CD4-positive, alpha-beta T cell treated with Interleukin-15 for 4 hours (primary cell): ENCODE measurements around the gene DAO.

Experiments used
- DNase-seq: peaks from one replicate; pipeline ENCODE4 v3.0.0-alpha.2; 2020; ENCODE audit warnings: low spot score

DAO gene

GRCh38 chr12:108921946-108922345 lies 42.1 kb downstream of the DAO start:
- DNase-seq = no peak

GRCh38 chr12:108922918-108923317 lies 43.0 kb downstream of the DAO start:
- no peak for DNase-seq

- no peak for DNase-seq
Observed at GRCh38 chr12:108928695-108929094, 48.8 kb downstream of the DAO start.

DNA sequence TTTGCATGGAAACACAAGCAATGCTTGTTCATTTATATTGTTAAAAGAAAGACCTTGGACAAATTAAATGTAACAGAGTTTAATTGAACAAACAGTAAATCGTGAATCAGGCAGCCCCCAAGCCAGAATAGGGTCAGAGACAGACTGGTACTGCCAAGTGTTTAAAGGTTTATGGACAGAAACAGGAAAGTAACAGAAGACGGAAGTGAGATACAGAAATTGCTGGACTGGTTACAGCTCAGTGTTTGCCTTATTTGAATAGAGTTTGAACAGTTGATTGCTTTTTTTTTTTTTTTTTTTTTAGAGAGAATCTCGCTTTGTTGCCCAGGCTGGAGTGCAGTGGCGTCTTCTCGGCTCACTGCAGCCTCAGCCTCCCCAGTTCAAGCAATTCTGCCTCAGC lies 50.3 kb downstream of the DAO start:
- DNase-seq = no peak

DNA sequence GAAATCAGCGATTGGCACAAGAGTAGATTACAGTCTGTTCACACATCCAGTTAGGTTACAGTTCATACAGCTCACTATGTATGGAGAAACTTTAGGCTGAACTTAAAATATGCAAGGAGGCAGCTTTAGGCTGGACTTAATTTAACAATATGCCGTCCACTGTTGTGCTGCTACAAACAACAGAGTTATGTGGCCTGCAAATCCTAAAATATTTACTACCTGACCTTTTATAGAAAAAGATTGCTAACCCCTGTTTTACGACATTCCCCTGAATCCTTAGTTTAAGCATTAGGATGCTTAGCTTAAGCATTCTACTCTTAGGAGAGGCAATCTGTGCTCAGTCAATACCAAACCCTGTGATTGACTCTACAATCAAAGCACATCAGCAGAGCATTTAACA lies 50.9 kb downstream of the DAO start:
- no peak for DNase-seq

DNA sequence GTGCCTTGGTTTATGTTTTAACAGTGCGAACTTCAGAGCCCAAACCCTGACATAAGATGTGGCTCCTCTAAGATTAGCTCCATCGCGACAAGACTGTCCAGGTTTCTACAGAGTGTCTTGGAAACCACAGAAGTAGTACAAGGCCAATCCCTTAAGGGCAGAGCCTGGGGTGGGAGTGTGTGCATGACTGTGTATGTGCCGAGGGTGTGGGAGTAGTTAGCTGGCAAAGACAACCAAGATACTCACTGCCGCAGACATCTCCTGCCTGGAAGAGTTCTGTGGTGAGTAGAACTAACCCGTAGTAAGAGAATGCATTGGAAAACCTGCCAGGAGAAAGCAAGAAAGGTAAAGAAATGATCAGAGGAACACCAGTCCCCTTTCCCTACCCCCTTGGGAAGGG lies 54.1 kb downstream of the DAO start:
- no peak for DNase-seq

- DNase-seq = no peak
Observed at GRCh38 chr12:108935159-108935763, 55.4 kb downstream of the DAO start.

GRCh38 chr12:108938247-108938924 lies 58.5 kb downstream of the DAO start:
- no peak for DNase-seq

DNA sequence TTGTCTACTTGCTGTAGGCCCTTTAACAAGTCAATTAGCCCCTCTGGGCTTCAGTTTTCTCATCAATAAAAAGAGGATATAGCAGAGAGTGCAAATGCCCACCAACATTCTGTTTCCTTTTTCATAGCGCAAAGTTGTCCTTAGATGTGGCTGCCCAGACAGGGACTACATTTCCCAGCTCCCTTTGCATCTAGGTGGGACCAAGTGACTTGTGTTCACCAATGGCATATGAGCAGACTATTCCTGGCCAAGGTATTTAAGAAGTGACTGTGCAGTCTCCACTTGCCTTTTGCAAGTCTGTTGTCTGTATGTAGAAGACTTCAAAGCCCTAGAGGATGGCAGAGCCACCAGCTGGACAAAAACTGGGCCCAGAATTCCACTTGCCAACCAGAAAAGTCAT lies 59.7 kb downstream of the DAO start:
- peak; percentile 4 for DNase-seq

DNA sequence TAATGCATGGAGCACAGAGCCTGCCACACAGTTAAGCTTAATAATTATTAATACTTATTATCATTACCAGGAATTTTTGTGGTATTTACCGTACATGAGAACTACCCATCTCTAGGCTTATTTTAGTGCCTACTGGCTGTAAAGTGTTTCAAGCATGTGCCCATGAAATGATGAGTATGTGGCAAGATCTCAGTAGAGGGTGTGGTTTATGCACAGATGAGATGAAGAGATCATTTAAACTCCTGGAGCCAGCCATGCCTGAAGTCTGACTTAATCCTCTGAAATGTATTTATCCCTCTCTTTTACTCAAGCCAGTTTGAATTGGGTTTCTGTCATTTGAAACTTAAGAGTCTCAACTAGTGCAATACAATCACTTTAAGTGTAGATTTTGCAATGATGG lies 60.2 kb downstream of the DAO start:
- DNase-seq = no peak

DNA sequence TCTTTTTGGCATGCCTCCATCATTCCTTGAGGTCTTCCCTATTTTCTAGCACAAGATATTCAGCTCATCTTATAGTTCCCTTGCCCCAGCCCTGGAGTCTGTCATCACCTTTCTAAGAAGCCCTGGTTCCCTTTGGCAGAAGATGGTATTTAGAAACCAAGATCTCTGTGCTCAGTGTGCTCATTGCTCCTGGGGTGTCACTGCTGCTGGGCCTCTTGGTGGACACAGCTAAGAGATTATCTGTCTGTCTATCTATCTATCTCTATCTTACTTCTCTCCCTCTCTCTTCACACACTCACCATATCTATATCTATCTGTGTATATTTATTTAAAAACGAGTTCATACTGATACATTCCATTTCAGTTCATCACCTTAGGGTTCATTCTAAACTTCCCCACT lies 67.2 kb downstream of the DAO start:
- no peak for DNase-seq

- no peak for DNase-seq
Observed at GRCh38 chr12:108948367-108948766, 68.5 kb downstream of the DAO start.

DNA sequence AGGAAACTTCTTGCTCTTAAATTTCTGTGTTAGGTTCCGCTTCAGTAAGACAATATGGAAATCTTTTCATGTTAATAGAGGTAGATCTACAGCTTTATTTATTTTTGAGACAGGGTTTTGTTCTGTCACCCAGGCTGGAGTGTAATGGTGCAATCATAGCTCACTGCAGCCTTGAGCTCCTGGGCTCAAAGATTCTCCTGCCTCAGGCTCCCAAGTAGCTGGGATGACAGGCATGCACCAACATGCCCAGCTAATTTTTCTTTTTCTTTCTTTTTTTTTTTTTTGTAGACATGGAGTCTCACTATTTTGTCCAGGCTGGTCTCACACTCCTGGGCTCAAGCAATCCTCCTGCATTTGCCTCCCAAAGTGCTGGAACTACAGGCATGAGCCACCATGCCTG lies 70.1 kb downstream of the DAO start:
- no peak for DNase-seq
